Measurements from ENCODE around the gene FBXW8. TPM values are rescaled to one million over a fixed set of nuclear protein-coding genes. Genes with fewer than 3 reads are reported as not detected.

FBXW8 gene
- total RNA-seq, 4 donors from 2014 or later: 9.1 to 19.0 (median 13.5) TPM

GRCh38 chr12:117045160-117046010, 134.6 kb downstream of the FBXW8 start:
- Histone ChIP-seq H3K27ac (no peak overlapping the region), H3K4me3 (no peak overlapping the region), H3K4me1 (peaks cover 8% of the 10 kb centered on the region), H3K9me3 (no peaks in the 10 kb centered on the region), H3K27me3 (peaks cover 5% of the 10 kb centered on the region), H3K36me3 (no peaks in the 10 kb centered on the region)
- TF ChIP-seq POLR2A (IDR thresholded peaks at IDR 0.05) (no peak), POLR2AphosphoS5 (IDR thresholded peaks at IDR 0.05) (no peak), EP300 (IDR thresholded peaks at IDR 0.05) (no peak), CTCF (IDR thresholded peaks at IDR 0.05) (no peak)
- 15% methylated on average over 17 of the region's 23 CpGs for WGBS
- DNase-seq (ENCODE audit: low spot score in 2 of 2): no peak

DNA sequence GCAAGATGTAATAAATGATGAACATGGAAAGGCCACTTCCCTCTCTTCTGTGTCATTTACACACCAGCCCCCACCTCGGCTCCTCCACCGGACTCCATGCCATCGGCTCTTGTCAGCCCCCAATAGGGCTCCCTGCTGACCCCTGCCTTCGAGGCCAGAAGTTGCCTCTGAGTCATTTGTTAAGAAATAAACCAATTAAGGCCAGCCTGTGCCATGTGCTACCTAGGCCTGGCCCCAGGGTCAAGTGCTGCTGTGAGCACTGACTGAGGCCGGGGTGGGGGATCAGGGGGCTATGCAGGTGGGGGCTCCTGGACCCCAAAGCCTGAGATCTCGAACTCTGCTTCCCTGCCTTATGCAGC, 135.2 kb downstream of the FBXW8 start:
- Histone ChIP-seq H3K4me1 (peaks cover 8% of the 10 kb centered on the region), H3K27ac (no peak overlapping the region), H3K9me3 (no peaks in the 10 kb centered on the region), H3K36me3 (no peaks in the 10 kb centered on the region), H3K4me3 (no peak overlapping the region), H3K27me3 (peaks cover 5% of the 10 kb centered on the region)
- no peak for DNase-seq (ENCODE audit: low spot score in 2 of 2)
- 44% methylated on average over 4 of the region's 6 CpGs for WGBS
- TF ChIP-seq POLR2A (IDR thresholded peaks at IDR 0.05) (no peak), CTCF (IDR thresholded peaks at IDR 0.05) (no peak), POLR2AphosphoS5 (IDR thresholded peaks at IDR 0.05) (no peak), EP300 (IDR thresholded peaks at IDR 0.05) (no peak)

DNA sequence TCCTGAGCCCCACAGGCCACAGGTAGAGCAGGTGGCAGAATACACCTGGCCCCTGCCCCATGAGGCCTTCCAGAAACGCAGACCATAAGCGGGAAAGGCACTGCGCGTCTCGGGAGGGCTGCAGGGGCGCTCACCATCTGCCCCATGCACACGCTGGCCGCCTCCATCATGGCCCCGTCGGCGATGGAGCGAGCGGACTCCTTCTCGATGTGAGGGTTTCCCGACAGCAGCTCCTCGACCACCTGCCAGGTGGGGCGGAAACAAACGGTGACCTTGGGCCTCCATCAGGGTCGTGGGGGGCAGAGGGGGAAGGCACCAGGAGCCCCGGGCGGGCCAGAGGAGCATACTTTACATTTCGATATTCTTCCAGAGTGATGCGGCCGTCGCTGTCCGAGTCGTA, 135.7 kb downstream of the FBXW8 start:
- WGBS: 85% methylated on average over 9 of the region's 27 CpGs
- H3K27ac ChIP-seq: no peak overlapping the region
- H3K4me1 ChIP-seq: peaks cover 8% of the 10 kb centered on the region
- no peaks in the 10 kb centered on the region for H3K9me3 ChIP-seq
- H3K4me3 ChIP-seq: no peak overlapping the region
- no peaks in the 10 kb centered on the region for H3K36me3 ChIP-seq
- no peak for DNase-seq (ENCODE audit: low spot score in 2 of 2)
- H3K27me3 ChIP-seq: peaks cover 6% of the 10 kb centered on the region
- TF ChIP-seq POLR2AphosphoS5 (IDR thresholded peaks at IDR 0.05) (no peak), EP300 (IDR thresholded peaks at IDR 0.05) (no peak), POLR2A (IDR thresholded peaks at IDR 0.05) (no peak), CTCF (IDR thresholded peaks at IDR 0.05) (no peak)

- 90% methylated on average over 18 of the region's 20 CpGs for WGBS
- TF ChIP-seq CTCF (IDR thresholded peaks at IDR 0.05) (no peak), POLR2A (IDR thresholded peaks at IDR 0.05) (no peak), POLR2AphosphoS5 (IDR thresholded peaks at IDR 0.05) (no peak), EP300 (IDR thresholded peaks at IDR 0.05) (no peak)
These were observed 136.2 kb downstream of the FBXW8 start for GRCh38 chr12:117046861-117047530.

More at GRCh38 chr12:117046861-117047530, 136.2 kb downstream of the FBXW8 start:
- no peaks in the 10 kb centered on the region for H3K36me3 ChIP-seq
- no peaks in the 10 kb centered on the region for H3K9me3 ChIP-seq
- H3K4me3 ChIP-seq: no peak overlapping the region
- DNase-seq (ENCODE audit: low spot score in 2 of 2): no peak
- peaks cover 8% of the 10 kb centered on the region for H3K4me1 ChIP-seq
- peaks cover 8% of the 10 kb centered on the region for H3K27me3 ChIP-seq
- H3K27ac ChIP-seq: no peak overlapping the region
